ENCODE results near the gene RPS6KA1. TPM values are rescaled to one million over a fixed set of nuclear protein-coding genes. Genes with fewer than 3 reads are reported as not detected.

The RPS6KA1 gene
- total RNA-seq, 4 donors from 2014 or later: 34.1 to 72.6 (median 38.2) TPM

GRCh38 chr1:26543462-26543861, 13.9 kb downstream of the RPS6KA1 start:
- 89 to 95% methylated on average over 4 to 5 of the region's 5 CpGs for WGBS, 2 donors
- TF ChIP-seq POLR2A (IDR thresholded peaks at IDR 0.05): no peak
- TF ChIP-seq, protein P1, sequence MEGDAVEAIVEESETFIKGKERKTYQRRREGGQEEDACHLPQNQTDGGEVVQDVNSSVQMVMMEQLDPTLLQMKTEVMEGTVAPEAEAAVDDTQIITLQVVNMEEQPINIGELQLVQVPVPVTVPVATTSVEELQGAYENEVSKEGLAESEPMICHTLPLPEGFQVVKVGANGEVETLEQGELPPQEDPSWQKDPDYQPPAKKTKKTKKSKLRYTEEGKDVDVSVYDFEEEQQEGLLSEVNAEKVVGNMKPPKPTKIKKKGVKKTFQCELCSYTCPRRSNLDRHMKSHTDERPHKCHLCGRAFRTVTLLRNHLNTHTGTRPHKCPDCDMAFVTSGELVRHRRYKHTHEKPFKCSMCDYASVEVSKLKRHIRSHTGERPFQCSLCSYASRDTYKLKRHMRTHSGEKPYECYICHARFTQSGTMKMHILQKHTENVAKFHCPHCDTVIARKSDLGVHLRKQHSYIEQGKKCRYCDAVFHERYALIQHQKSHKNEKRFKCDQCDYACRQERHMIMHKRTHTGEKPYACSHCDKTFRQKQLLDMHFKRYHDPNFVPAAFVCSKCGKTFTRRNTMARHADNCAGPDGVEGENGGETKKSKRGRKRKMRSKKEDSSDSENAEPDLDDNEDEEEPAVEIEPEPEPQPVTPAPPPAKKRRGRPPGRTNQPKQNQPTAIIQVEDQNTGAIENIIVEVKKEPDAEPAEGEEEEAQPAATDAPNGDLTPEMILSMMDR (IDR thresholded peaks at IDR 0.05): no peak
- no peak overlapping the region for H3K4me3 ChIP-seq (ENCODE audit: low read depth, poor library complexity, severe bottlenecking)

DNA sequence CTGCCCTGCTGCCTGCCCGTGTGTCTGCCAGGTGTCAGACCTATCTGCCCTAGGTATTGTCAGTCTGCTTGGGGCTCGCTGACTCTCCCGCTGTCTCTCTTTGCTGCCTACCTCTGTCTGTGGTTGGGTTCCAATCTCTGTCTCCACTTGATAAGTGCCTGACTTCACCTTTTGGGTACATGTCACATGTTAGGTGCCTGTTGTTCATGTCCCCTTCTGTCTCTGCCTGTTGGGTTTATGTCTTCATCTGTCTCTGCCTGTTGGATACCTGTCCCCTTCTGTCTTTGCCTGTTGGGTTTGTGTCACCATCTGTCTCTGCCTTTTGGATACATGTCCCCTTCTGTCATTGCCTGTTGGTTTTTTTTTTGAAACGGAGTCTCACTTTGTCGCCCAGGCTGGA, 14.6 kb downstream of the RPS6KA1 start:
- intact Hi-C loops (cut with DNase I; ENCODE audit: low total_unique reads): no loop called here
- TF ChIP-seq POLR2A (IDR thresholded peaks at IDR 0.05): no peak
- TF ChIP-seq, protein P1 (IDR thresholded peaks at IDR 0.05): no peak
- H3K4me3 ChIP-seq (ENCODE audit: low read depth, poor library complexity, severe bottlenecking): no peak overlapping the region
- DNase-seq (ENCODE audit: low spot score in 2 of 2): no peak
- WGBS, 2 donors: 76 to 92% methylated on average over 5 of the region's 5 CpGs

More at GRCh38 chr1:26543462-26543861, 13.9 kb downstream of the RPS6KA1 start:
- intact Hi-C loops (cut with DNase I; ENCODE audit: low total_unique reads): no loop called here
- no peak for DNase-seq (ENCODE audit: low spot score in 2 of 2)

- no peak for DNase-seq (ENCODE audit: low spot score in 2 of 2)
- WGBS, 2 donors: 80 to 91% methylated on average over 2 to 4 of the region's 4 CpGs
- intact Hi-C loops (cut with DNase I; ENCODE audit: low total_unique reads): no loop called here
- no peak for TF ChIP-seq POLR2A (IDR thresholded peaks at IDR 0.05)
- TF ChIP-seq, protein P1 (IDR thresholded peaks at IDR 0.05): no peak
- H3K4me3 ChIP-seq (ENCODE audit: low read depth, poor library complexity, severe bottlenecking): no peak overlapping the region
Measured at GRCh38 chr1:26545969-26546323, 16.4 kb downstream of the RPS6KA1 start.

- intact Hi-C loops (cut with DNase I; ENCODE audit: low total_unique reads): no loop called here
- 62 to 66% methylated on average over 6 of the region's 8 CpGs for WGBS, 2 donors
- H3K4me3 ChIP-seq (ENCODE audit: low read depth, poor library complexity, severe bottlenecking): no peak overlapping the region
- DNase-seq (ENCODE audit: low spot score in 2 of 2): no peak
- TF ChIP-seq, protein P1 (IDR thresholded peaks at IDR 0.05): no peak
- TF ChIP-seq POLR2A (IDR thresholded peaks at IDR 0.05): no peak
Measured at GRCh38 chr1:26546375-26546774, 16.8 kb downstream of the RPS6KA1 start.

GRCh38 chr1:26546819-26547218, 17.3 kb downstream of the RPS6KA1 start:
- 91 to 94% methylated on average over 7 of the region's 7 CpGs for WGBS, 2 donors
- no peak for DNase-seq (ENCODE audit: low spot score in 2 of 2)
- intact Hi-C loops (cut with DNase I; ENCODE audit: low total_unique reads): no loop called here
- TF ChIP-seq, protein P1 (IDR thresholded peaks at IDR 0.05): no peak
- TF ChIP-seq POLR2A (IDR thresholded peaks at IDR 0.05): no peak
- no peak overlapping the region for H3K4me3 ChIP-seq (ENCODE audit: low read depth, poor library complexity, severe bottlenecking)

- no peak for TF ChIP-seq POLR2A (IDR thresholded peaks at IDR 0.05)
- TF ChIP-seq, protein P1 (IDR thresholded peaks at IDR 0.05): no peak
- intact Hi-C loops (cut with DNase I; ENCODE audit: low total_unique reads): no loop called here
- no peak for DNase-seq (ENCODE audit: low spot score in 2 of 2)
- no peak overlapping the region for H3K4me3 ChIP-seq (ENCODE audit: low read depth, poor library complexity, severe bottlenecking)
- 77 to 82% methylated on average over 3 of the region's 3 CpGs for WGBS, 2 donors
Measured at GRCh38 chr1:26548841-26549240, 19.3 kb downstream of the RPS6KA1 start.
